GM18907 (cell line): ENCODE results near the gene EIF5B.
A peak's percentile ranks its signal among the peaks of the same experiment; 100 is the strongest.
"Not testable (repeated sequence)": the region's sequence is repeated elsewhere in the genome, so short reads cannot be mapped to it uniquely, and the experiment has no call there.

ENCODE experiments used
- ATAC-seq: cut with Tn5 transposase; IDR thresholded peaks from one replicate; pipeline ENCODE4 v1.9.1; 2021; ENCODE audit warnings: mild to moderate bottlenecking, moderate library complexity; ENCODE audit not compliant: unreplicated experiment

The EIF5B gene

GRCh38 chr2:99356853-99357252 lies 19.7 kb downstream of the EIF5B start:
- no peak for ATAC-seq

DNA sequence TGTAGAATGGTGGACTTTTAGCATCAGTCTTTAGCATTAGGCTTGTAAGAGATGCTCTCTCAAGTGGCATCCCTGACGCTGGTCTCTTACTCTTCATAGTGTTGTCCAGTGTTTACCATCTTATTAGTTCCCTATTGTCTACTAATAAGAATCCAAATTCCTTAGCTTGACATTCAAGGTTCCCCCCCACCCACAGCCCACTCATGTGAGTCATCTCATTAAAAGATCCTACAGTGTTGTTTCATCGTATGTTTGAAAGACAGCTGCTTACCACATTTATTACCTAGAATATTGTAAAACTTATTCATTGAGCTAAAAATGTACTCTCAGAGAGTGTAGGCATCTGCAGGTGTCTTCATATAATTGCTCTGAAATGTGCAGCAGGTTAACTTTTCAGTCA lies 28.5 kb downstream of the EIF5B start:
- no peak for ATAC-seq

- ATAC-seq, result not testable (repeated sequence)
Measured at GRCh38 chr2:99368854-99369253, 31.7 kb downstream of the EIF5B start.

- no peak for ATAC-seq
Measured at GRCh38 chr2:99373144-99373543, 36.0 kb downstream of the EIF5B start.

DNA sequence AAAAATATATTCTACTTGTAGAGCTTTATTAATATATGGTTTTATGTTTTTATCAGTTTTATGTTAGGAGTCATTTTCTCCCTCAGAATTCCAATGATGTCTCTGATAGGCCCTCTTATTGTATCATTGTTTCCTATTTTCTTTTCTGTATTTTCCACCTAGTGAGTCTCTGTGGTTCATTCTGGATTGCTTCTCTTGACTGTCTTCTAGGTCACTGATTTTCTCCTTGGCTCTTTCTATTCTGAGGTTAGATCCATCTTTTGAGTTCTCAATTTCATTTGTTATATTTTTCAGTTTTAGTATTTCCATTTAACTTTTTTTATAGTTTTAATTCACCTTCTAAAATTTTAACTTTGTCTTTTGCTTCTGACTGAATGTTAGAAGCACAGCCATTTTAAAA lies 37.6 kb downstream of the EIF5B start:
- ATAC-seq, result no peak

GRCh38 chr2:99376254-99376864 lies 39.2 kb downstream of the EIF5B start:
- no peak for ATAC-seq

DNA sequence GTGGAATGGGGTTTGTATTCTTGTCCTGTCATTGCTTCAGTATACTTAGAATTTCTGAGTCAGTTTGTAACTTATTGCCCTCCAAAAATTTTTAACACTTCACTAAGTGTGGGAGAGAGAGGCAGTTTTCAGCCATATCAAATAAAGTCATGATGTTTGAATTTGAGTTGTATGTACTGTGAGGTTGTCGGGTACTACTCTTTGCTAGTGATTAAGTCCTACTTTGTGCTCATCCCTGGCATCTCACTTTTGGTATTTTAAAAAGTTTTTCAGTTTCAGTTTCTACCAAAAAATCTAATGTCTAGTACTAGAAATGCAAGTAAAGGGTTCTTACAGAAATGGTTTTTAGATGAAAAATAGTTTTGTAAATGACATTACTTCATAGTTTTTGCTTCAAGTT lies 40.7 kb downstream of the EIF5B start:
- ATAC-seq, result no peak

DNA sequence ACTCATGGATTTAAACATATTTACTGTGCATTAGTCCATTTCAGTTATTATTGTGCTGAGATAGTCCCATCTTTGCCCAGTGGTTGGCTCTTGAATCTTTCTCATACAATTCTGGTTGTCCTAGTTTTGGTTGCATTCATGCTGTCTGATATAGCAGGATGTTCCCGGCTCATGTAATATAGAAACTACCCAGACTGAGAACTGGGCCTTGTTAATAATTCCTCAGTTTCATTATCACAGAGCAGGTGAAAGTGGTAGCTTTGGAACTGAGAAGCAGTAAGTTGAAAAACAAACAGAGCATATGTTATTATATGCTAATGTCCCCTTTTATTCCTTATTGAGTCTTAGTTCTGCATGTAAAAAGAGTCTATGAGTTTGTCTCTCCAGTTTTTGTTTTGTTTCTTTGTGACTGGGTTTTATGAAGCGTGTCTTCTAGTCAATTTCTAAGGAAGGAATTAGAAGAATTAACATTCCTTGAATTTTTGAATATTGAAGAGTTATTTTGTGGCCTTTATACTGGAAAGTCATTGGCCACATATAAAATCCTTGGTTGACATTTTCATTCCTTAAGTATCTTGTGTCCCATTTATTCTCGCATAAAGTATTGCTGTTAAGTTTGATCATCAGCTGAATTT lies 43.3 kb downstream of the EIF5B start:
- peak; percentile 75 for ATAC-seq

DNA sequence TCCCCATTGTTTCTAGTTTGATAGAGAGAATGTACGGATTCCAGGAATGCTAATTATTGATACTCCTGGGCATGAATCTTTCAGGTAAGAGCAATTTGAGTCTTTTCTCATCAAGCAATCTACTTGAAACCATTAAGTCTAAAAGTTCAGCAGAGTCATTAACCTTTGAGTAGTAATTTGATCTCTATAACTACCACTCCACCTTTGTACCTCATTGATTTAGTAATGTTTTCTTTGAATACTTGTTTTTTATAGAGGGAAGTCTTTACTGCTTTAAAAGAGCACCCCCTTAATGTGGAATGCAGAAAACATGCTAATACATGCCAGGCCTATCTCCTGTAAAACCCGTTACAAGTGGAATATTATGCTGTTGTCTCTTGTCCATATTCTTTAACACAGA lies 45.0 kb downstream of the EIF5B start:
- ATAC-seq, result no peak

GRCh38 chr2:99386011-99386410 lies 48.8 kb downstream of the EIF5B start:
- no peak for ATAC-seq

GRCh38 chr2:99388892-99389291 lies 51.7 kb downstream of the EIF5B start:
- no peak for ATAC-seq

DNA sequence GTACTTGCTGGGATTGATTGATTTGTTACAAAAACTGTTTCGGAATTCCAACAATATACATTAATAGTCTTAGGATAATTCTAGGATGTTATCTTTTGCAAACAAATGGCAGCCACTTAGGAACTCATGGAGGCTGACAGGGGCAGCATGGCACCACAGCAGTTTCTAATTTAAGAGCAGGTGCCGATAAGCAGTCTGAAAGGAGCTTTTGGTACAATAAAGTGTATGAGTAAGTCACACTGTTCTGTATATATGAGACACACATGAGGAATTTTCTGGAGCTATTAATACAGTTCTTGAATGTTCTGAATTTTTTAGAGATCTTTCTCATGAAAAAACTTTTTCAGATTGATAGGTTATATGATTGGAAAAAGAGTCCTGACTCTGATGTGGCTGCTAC lies 52.2 kb downstream of the EIF5B start:
- ATAC-seq, result no peak

- ATAC-seq, result no peak
Measured at GRCh38 chr2:99389946-99390345, 52.8 kb downstream of the EIF5B start.

GRCh38 chr2:99395589-99396130 lies 58.5 kb downstream of the EIF5B start:
- no peak for ATAC-seq

GRCh38 chr2:99397266-99397920 lies 60.2 kb downstream of the EIF5B start:
- no peak for ATAC-seq

- no peak for ATAC-seq
Measured at GRCh38 chr2:99398303-99398702, 61.1 kb downstream of the EIF5B start.

DNA sequence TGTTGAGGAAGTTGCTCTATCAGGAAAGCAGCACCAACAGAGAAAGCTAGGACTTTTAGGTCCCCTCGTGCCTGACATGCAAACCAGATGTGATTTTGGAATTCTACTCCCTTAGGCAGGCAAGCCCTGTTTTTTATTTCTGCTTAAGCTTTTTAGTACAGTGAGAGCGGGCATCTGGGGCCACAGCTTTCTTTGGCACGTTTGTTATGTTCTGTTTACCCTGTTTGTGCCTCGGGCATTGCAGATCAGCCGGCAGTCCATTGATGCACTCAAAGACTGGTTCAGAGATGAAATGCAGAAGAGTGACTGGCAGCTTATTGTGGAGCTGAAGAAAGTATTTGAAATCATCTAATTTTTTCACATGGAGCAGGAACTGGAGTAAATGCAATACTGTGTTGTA lies 61.9 kb downstream of the EIF5B start:
- ATAC-seq, result no peak

GRCh38 chr2:99399795-99400194 lies 62.6 kb downstream of the EIF5B start:
- no peak for ATAC-seq

DNA sequence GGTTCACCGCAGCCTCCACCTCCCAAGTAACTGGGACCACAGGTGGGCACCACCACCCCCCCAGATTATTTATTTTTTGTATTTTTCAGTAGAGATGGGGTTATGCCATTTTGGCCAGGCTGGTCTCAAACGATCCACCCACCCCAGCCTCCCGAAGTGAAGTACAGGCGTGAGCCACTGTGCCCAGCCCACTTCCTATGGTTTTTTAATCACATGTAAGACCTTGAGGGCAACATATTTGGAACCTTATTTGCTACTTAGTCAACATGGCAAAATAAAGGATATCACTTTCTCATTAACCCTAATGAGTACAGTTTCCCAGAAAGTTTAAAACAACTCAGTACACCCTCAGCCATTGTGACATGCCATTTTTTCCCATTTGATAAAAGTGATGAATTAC lies 64.7 kb downstream of the EIF5B start:
- no peak for ATAC-seq

DNA sequence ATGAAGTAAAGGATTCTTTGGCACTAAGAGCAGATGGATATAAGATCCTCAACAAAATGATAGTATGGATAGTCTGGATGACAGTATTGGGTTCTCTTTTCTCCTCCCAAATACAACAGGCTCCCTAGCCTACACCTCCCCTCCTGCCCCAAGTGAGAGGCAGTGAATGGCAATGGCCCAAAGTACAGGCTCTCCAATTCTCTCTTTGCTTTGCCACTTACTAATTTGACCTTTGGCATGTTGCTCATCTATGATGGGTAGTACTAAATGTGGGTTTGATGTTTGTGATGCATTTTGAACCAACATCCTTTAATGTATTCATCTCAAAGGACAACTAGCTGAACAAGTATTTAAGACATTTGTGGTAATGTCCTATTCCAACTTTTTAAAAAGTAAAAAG lies 65.9 kb downstream of the EIF5B start:
- ATAC-seq, result no peak

- no peak for ATAC-seq
Measured at GRCh38 chr2:99403524-99403923, 66.3 kb downstream of the EIF5B start.
